OCI-LY1 (cell line): Measurements from ENCODE around the gene UCP2.
A peak's percentile ranks its signal among the peaks of the same experiment; 100 is the strongest.

Source experiments
- H2AFZ ChIP-seq: fragments of 200-600 bp; sonication (generic), shearing (Covaris generic); 2 replicates; pipeline ENCODE4 v1.6.0; 2014; ENCODE audit warnings: antibody characterized with exemption, mild to moderate bottlenecking, low read length
- H3F3A ChIP-seq: fragments of 200-600 bp; sonication (generic), shearing (Covaris generic); 2 replicates; pipeline ENCODE4 v1.6.0; 2014; ENCODE audit warnings: mild to moderate bottlenecking, antibody characterized with exemption, low read length, moderate library complexity; ENCODE audit not compliant: insufficient read depth
- H3K27ac ChIP-seq: fragments of 200-600 bp; sonication (generic); 2 replicates; pipeline ENCODE4 v1.5.1; 2014; ENCODE audit warnings: low read length, mixed run types, mild to moderate bottlenecking, low read depth; ENCODE audit not compliant: poor library complexity, severe bottlenecking
- H3K27me3 ChIP-seq: fragments of 200-600 bp; sonication (generic); 2 replicates; pipeline ENCODE4 v1.6.0; 2014; ENCODE audit warnings: antibody characterized with exemption, mild to moderate bottlenecking, low read length, moderate library complexity; ENCODE audit not compliant: insufficient read depth
- H3K36me3 ChIP-seq: fragments of 200-600 bp; sonication (generic); 2 replicates; pipeline ENCODE4 v1.6.1; 2014; ENCODE audit warnings: mild to moderate bottlenecking, antibody characterized with exemption, low read length, moderate library complexity, mixed read lengths; ENCODE audit not compliant: insufficient read depth
- H3K4me1 ChIP-seq: fragments of 200-600 bp; sonication (generic); 2 replicates; pipeline ENCODE4 v1.5.1; 2014; ENCODE audit warnings: mild to moderate bottlenecking, low read length, moderate library complexity; ENCODE audit not compliant: insufficient read depth, severe bottlenecking
- H3K4me2 ChIP-seq: fragments of 200-600 bp; sonication (generic), shearing (Covaris generic); 2 replicates; pipeline ENCODE4 v1.6.1; 2014; ENCODE audit warnings: low read length
- H3K4me3 ChIP-seq: fragments of 200-600 bp; sonication (generic); 2 replicates; pipeline ENCODE4 v1.5.1; 2014; ENCODE audit warnings: low read length, low read depth, mild to moderate bottlenecking, mixed read lengths; ENCODE audit not compliant: poor library complexity, severe bottlenecking
- H3K79me2 ChIP-seq: fragments of 200-600 bp; shearing (Covaris generic); 2 replicates; pipeline ENCODE4 v1.6.1; 2016; ENCODE audit warnings: mixed run types, low read length, mixed read lengths; ENCODE audit not compliant: insufficient read depth
- H3K9ac ChIP-seq: fragments of 200-600 bp; sonication (generic), shearing (Covaris generic); 2 replicates; pipeline ENCODE4 v1.6.1; 2014; ENCODE audit warnings: mild to moderate bottlenecking, low read length, mixed read lengths
- H3K9me2 ChIP-seq: fragments of 200-600 bp; sonication (generic), shearing (Covaris generic); 2 replicates; pipeline ENCODE4 v1.6.1; 2014; ENCODE audit warnings: low read depth, mild to moderate bottlenecking, low read length, mixed read lengths
- H3K9me3 ChIP-seq: fragments of 200-600 bp; shearing (Covaris generic); 2 replicates; pipeline ENCODE4 v1.6.1; 2014; ENCODE audit warnings: low read length, mixed read lengths
- H4K20me1 ChIP-seq: fragments of 200-600 bp; sonication (generic), shearing (Covaris generic); 2 replicates; pipeline ENCODE4 v1.6.0; 2016; ENCODE audit warnings: mild to moderate bottlenecking, low read length; ENCODE audit not compliant: insufficient read depth
- CTCF ChIP-seq: fragments of 200-600 bp; sonication (generic), shearing (Covaris generic); IDR thresholded peaks from 2 replicates; pipeline ENCODE4 v1.5.1; 2017; ENCODE audit warnings: mild to moderate bottlenecking, antibody characterized with exemption, low read length, moderate library complexity, mixed read lengths
- EZH2 ChIP-seq: fragments of 200-600 bp; sonication (generic), shearing (Covaris generic); IDR thresholded peaks from 2 replicates; pipeline ENCODE4 v1.8.0; 2017; ENCODE audit warnings: borderline replicate concordance, mixed run types, mild to moderate bottlenecking, antibody characterized with exemption, low read length, moderate library complexity, mixed read lengths

The UCP2 gene

GRCh38 chr11:73982595-73982989 lies at the start of gene UCP2:
UCP2 (minus strand) TSS chr11:73982843; CDS start chr11:73978378, 4,465 bp downstream.
- no peaks in the 10 kb centered on the region for H3K27me3 ChIP-seq
- H3K9me3 ChIP-seq, result no peaks in the 10 kb centered on the region
- H3K36me3 ChIP-seq, result peaks cover 47% of the 10 kb centered on the region
- no peak within 1 kb of the TSS for H2AFZ ChIP-seq
- peaks cover 72% of the 10 kb centered on the region for H3K4me1 ChIP-seq
- peak within 1 kb of the TSS; percentile 90 for H3K4me3 ChIP-seq
- no peaks in the 10 kb centered on the region for H4K20me1 ChIP-seq
- H3K9me2 ChIP-seq, result no peaks in the 10 kb centered on the region
- H3F3A ChIP-seq, result peaks cover 20% of the 10 kb centered on the region
- peak within 1 kb of the TSS; percentile 98 for H3K27ac ChIP-seq
- TF ChIP-seq EZH2 (no peak), CTCF (no peak)
- peak within 1 kb of the TSS; percentile 99 for H3K4me2 ChIP-seq
- peak within 1 kb of the TSS; percentile 92 for H3K9ac ChIP-seq
- peaks cover 13% of the 10 kb centered on the region for H3K79me2 ChIP-seq

- H3F3A ChIP-seq, result no peaks in the 10 kb centered on the region
- H3K4me1 ChIP-seq, result no peaks in the 10 kb centered on the region
- H3K27me3 ChIP-seq, result no peaks in the 10 kb centered on the region
- peaks cover 46% of the 10 kb centered on the region; the same call in 1 of the 2 replicates for H3K36me3 ChIP-seq
- TF ChIP-seq CTCF (no peak), EZH2 (no peak)
- H3K4me2 ChIP-seq, result no peak overlapping the region
- no peak overlapping the region for H3K4me3 ChIP-seq
- H3K79me2 ChIP-seq, result no peaks in the 10 kb centered on the region
- no peaks in the 10 kb centered on the region for H3K9me3 ChIP-seq
- no peak overlapping the region for H3K9ac ChIP-seq
- no peaks in the 10 kb centered on the region for H4K20me1 ChIP-seq
- H2AFZ ChIP-seq, result no peak overlapping the region
- no peak overlapping the region for H3K27ac ChIP-seq
- H3K9me2 ChIP-seq, result no peaks in the 10 kb centered on the region
Measured at GRCh38 chr11:74030723-74031676, 48.4 kb upstream of the UCP2 start.

GRCh38 chr11:74025467-74026166 lies 43.0 kb upstream of the UCP2 start:
- TF ChIP-seq CTCF, result no peak
- TF ChIP-seq EZH2, result no peak
- H3K9me3 ChIP-seq, result no peaks in the 10 kb centered on the region
- H3K9ac ChIP-seq, result no peak overlapping the region
- H3F3A ChIP-seq, result no peaks in the 10 kb centered on the region
- H3K79me2 ChIP-seq, result no peaks in the 10 kb centered on the region
- H2AFZ ChIP-seq, result no peak overlapping the region
- peaks cover 3% of the 10 kb centered on the region; the same call in 1 of the 2 replicates for H3K36me3 ChIP-seq
- H3K4me2 ChIP-seq, result no peak overlapping the region
- H4K20me1 ChIP-seq, result no peaks in the 10 kb centered on the region
- peaks cover 9% of the 10 kb centered on the region for H3K4me1 ChIP-seq
- no peaks in the 10 kb centered on the region for H3K9me2 ChIP-seq
- no peak overlapping the region for H3K4me3 ChIP-seq
- H3K27me3 ChIP-seq, result no peaks in the 10 kb centered on the region
- no peak overlapping the region for H3K27ac ChIP-seq
